Heart right ventricle (tissue), 16 donors: ENCODE data around the gene LIMS1. TPM values are rescaled to one million over a fixed set of nuclear protein-coding genes. Genes with fewer than 3 reads are reported as not detected.

ENCODE experiments used
- ATAC-seq, 8 donors: fragments of 200-7000 bp; cut with Tn5 transposase; one replicate each; pipeline ENCODE4 v1.9.1; 2020; ENCODE audit warnings: mild to moderate bottlenecking in 8 of 8, moderate library complexity in 8 of 8, moderate number of reproducible peaks in 1 of 8
- DNase-seq, 2 donors: peaks; one replicate each; pipeline ENCODE4 v3.0.0-alpha.2; 2020
- H3K27ac ChIP-seq, 10 donors: fragments of 200-600 bp; sonication (generic) in 2 of 10; one replicate each; pipeline versions ENCODE4 v1.5.0 to v1.8.0; 2020 to 2022; ENCODE audit warnings: mild to moderate bottlenecking in 3 of 10
- H3K27me3 ChIP-seq, 7 donors: fragments of 200-600 bp; one replicate each; pipeline ENCODE4 v1.8.0; 2021 to 2022; ENCODE audit warnings: mild to moderate bottlenecking in 2 of 7
- H3K36me3 ChIP-seq, 9 donors: fragments of 200-600 bp; sonication (generic) in 1 of 9; one replicate each; pipeline versions ENCODE4 v1.5.0 to v1.8.0; 2020 to 2022; ENCODE audit warnings: mild to moderate bottlenecking in 2 of 9
- H3K4me1 ChIP-seq, 9 donors: fragments of 200-600 bp; sonication (generic) in 1 of 9; one replicate each; pipeline versions ENCODE4 v1.5.0 to v1.8.0; 2020 to 2022; ENCODE audit warnings: mild to moderate bottlenecking in 4 of 9
- H3K4me3 ChIP-seq, 10 donors: fragments of 200-600 bp; sonication (generic) in 2 of 10; one replicate each; pipeline versions ENCODE4 v1.5.0 to v1.8.0; 2020 to 2022; ENCODE audit warnings: mild to moderate bottlenecking in 7 of 10, moderate library complexity in 2 of 10
- H3K9me3 ChIP-seq, 11 donors: fragments of 200-600 bp in 10 of 11; sonication (generic) in 2 of 11; one replicate each; pipeline versions ENCODE4 v1.5.0 to v1.8.0; 2013 to 2022; ENCODE audit warnings: mild to moderate bottlenecking in 2 of 11, control low read depth in 1 of 11, moderate library complexity in 1 of 11
- CTCF ChIP-seq, 9 donors: fragments of 200-600 bp; sonication (generic) in 2 of 9; IDR thresholded peaks; one replicate each; pipeline versions ENCODE4 v1.5.0 to v1.8.0; 2021 to 2022; ENCODE audit warnings: antibody characterized with exemption in 9 of 9, mild to moderate bottlenecking in 5 of 9, moderate library complexity in 1 of 9
- WGBS, 2 donors: extraction: QIAGEN DNeasy Blood & Tissue Kit; methylation state at CpG; one replicate each; pipeline ENCODE4 v1.1.7; 2013; ENCODE audit warnings: inconsistent platforms in 1 of 2; 5-methylcytosine and 5-hydroxymethylcytosine counted together
- intact Hi-C, 10 donors: fragments of 100-400 bp; cut with DNase I; formaldehyde crosslinking; loops; one replicate each; pipeline versions ENCODE4 v1.11.1 to v1.14.2; 2022
- polyA plus RNA-seq, 2 donors: library from polyadenylated mRNA; stranded (reverse); fragments of 200-250 nt; gene quantifications; one replicate each; pipeline ENCODE4 v1.2.3, GENCODE V29; 2013
- total RNA-seq, 10 donors: library from RNA; stranded (reverse); fragmentation: NEBNext Ultra II Directional in 3 of 10; extraction: Animal tissue kit (Norgen Biotek cat#: 25700) in 3 of 10; gene quantifications; one replicate each; pipeline versions ENCODE4 v1.2.1 to v1.2.4, GENCODE V29; 2021 to 2023
- donor health status: Arrhythmogenic right ventricular cardiomyopathy.
- donor health status: ischemic (EF 13 %, LVEDD 7.1; RV severe dilation, severe dysfunction).
- donor health status: healthy with polysubstance abuse.
- donor health status: DM: no; HTN: yes; CAD: no.
- donor health status: DM: no; HTN: no; CAD: no.
- donor health status: ischemic (EF 25% LVEDD 6.9; RV normal size, moderate dysfunction).
- donor health status: ischemic (EF 25% LVEDD 5.7; RV mildly dilated, moderate dysfunction).
- donor health status: healthy.
- donor health status: DM: yes; HTN: yes; CAD: no.
- donor health status: Ischemic cardiomyopathy.
- donor health status: ischemic (EF 35%, LVEDD 5.7; RV mildly dilated, moderate dysfunction).
- donor health status: nonischemic (EF 11% LVEDD 7.7; RV severe dilation, severe dysfunction).
- donor health status: DM: yes; HTN: yes; CAD: no.
- donor health status: PGD.
- donor health status: ischemic (EF 29% LVEDD 5.4; RV normal size, mild dysfunction).
- donor health status: nonischemic (EF 23%, LVEDD 6.1; RV moderate dilation, normal function).

Gene LIMS1
- total and polyA plus RNA-seq, 12 donors = 18.8 to 122 (median 76.2) TPM

- Histone ChIP-seq H3K4me1 (peaks cover 4 to 49% (median 37%) of the 10 kb centered on the region in 9 donors), H3K27me3 (no peaks in the 10 kb centered on the region), H3K27ac (no peak overlapping the region), H3K36me3 (no peaks in the 10 kb centered on the region), H3K4me3 (no peak overlapping the region), H3K9me3 (no peaks in the 10 kb centered on the region)
- intact Hi-C loops = loop anchor here in 6 of 10 donors (2.0 to 10.0 kb wide), 6 partner anchors 18 to 98 kb away; no protein-coding TSS in a partner anchor
- no peak for TF ChIP-seq CTCF (IDR thresholded peaks at IDR 0.05)
- DNase-seq (no peak), ATAC-seq (no peak)
- 88 to 89% methylated on average over 5 of the region's 5 CpGs for WGBS, 2 donors
Observed at GRCh38 chr2:108536911-108537310, 2.6 kb downstream of the LIMS1 start.

- no peaks in the 10 kb centered on the region for H3K9me3 ChIP-seq
- ATAC-seq = no peak
- TF ChIP-seq CTCF (IDR thresholded peaks at IDR 0.05) = no peak
- intact Hi-C loops = loop anchor here in 6 of 10 donors (2.0 to 10.0 kb wide), 6 partner anchors 17 to 97 kb away; no protein-coding TSS in a partner anchor
- DNase-seq = no peak
- no peaks in the 10 kb centered on the region for H3K27me3 ChIP-seq
- 54 to 61% methylated on average over 5 of the region's 5 CpGs for WGBS, 2 donors
- no peaks in the 10 kb centered on the region for H3K36me3 ChIP-seq
- no peak overlapping the region for H3K27ac ChIP-seq
- H3K4me3 ChIP-seq = no peak overlapping the region
- H3K4me1 ChIP-seq = peaks cover 4 to 56% (median 37%) of the 10 kb centered on the region in 9 donors
Observed at GRCh38 chr2:108538000-108538625, 3.8 kb downstream of the LIMS1 start.

- ATAC-seq (peak in 1 of 8 donors; percentile 41), DNase-seq (no peak)
- no peaks in the 10 kb centered on the region for H3K36me3 ChIP-seq
- no peaks in the 10 kb centered on the region for H3K27me3 ChIP-seq
- WGBS, 2 donors = 60 to 71% methylated on average over 4 of the region's 4 CpGs
- peak overlapping the region in 2 of 10 donors; percentile 18 to 23 for H3K27ac ChIP-seq
- no peak overlapping the region for H3K4me3 ChIP-seq
- H3K9me3 ChIP-seq = no peaks in the 10 kb centered on the region
- H3K4me1 ChIP-seq = peaks cover 0 to 37% (median 25%) of the 10 kb centered on the region in 9 donors
- intact Hi-C loops = no loop called here
- no peak for TF ChIP-seq CTCF (IDR thresholded peaks at IDR 0.05)
Observed at GRCh38 chr2:108541451-108541850, 7.2 kb downstream of the LIMS1 start.

GRCh38 chr2:108542071-108542470 is 7.8 kb downstream of the LIMS1 start:
- DNase-seq = no peak
- WGBS, 2 donors = 41 to 42% methylated on average over 4 of the region's 4 CpGs

More at GRCh38 chr2:108542071-108542470, 7.8 kb downstream of the LIMS1 start:
- intact Hi-C loops = no loop called here
- no peaks in the 10 kb centered on the region for H3K9me3 ChIP-seq
- H3K27ac ChIP-seq = peak overlapping the region in 2 of 10 donors; percentile 6 to 23
- H3K4me1 ChIP-seq = peaks cover 0 to 32% (median 23%) of the 10 kb centered on the region in 9 donors
- no peak for TF ChIP-seq CTCF (IDR thresholded peaks at IDR 0.05)
- ATAC-seq = peak in 1 of 8 donors; percentile 31
- no peak overlapping the region for H3K4me3 ChIP-seq
- H3K27me3 ChIP-seq = no peaks in the 10 kb centered on the region
- no peaks in the 10 kb centered on the region for H3K36me3 ChIP-seq
